OCI-LY1 (cell line): ENCODE results near the gene ADGRG3.

Experiments used
- CTCF ChIP-seq: fragments of 200-600 bp; sonication (generic), shearing (Covaris generic); IDR thresholded peaks from 2 replicates; pipeline ENCODE4 v1.5.1; 2017; ENCODE audit warnings: mild to moderate bottlenecking, antibody characterized with exemption, low read length, moderate library complexity, mixed read lengths
- EZH2 ChIP-seq: fragments of 200-600 bp; sonication (generic), shearing (Covaris generic); IDR thresholded peaks from 2 replicates; pipeline ENCODE4 v1.8.0; 2017; ENCODE audit warnings: borderline replicate concordance, mixed run types, mild to moderate bottlenecking, antibody characterized with exemption, low read length, moderate library complexity, mixed read lengths

GRCh38 chr16:57690782-57691471 lies 22.8 kb downstream of the ADGRG3 start:
- TF ChIP-seq EZH2: no peak
- no peak for TF ChIP-seq CTCF
